BE2C (cell line): ENCODE measurements around the gene TPI1.

Source experiments
- DNase-seq: peaks from one replicate; pipeline ENCODE4 v3.0.0-alpha.2; 2020
- H3K27me3 ChIP-seq: fragments of 250-450 bp; sonication (Bioruptor Pico); 2 replicates; pipeline ENCODE4 v1.5.1; 2020; ENCODE audit warnings: mild to moderate bottlenecking
- H3K36me3 ChIP-seq: fragments of 250-450 bp; sonication (Bioruptor Pico); 2 replicates; pipeline ENCODE4 v1.5.1; 2020; ENCODE audit warnings: mild to moderate bottlenecking
- H3K4me1 ChIP-seq: fragments of 250-450 bp; sonication (Bioruptor Pico); 2 replicates; pipeline ENCODE4 v1.5.1; 2020
- H3K4me3 ChIP-seq: 2 replicates; pipeline ENCODE4 v1.5.1; 2011; ENCODE audit warnings: low read depth, low read length
- H3K9me3 ChIP-seq: fragments of 250-450 bp; sonication (Bioruptor Pico); 2 replicates; pipeline ENCODE4 v1.5.1; 2020
- TF ChIP-seq, protein P1 (sequence below): IDR thresholded peaks from 2 replicates; pipeline ENCODE4 v1.5.1; 2012; ENCODE audit warnings: mild to moderate bottlenecking, low read depth, low read length

TPI1 gene

DNA sequence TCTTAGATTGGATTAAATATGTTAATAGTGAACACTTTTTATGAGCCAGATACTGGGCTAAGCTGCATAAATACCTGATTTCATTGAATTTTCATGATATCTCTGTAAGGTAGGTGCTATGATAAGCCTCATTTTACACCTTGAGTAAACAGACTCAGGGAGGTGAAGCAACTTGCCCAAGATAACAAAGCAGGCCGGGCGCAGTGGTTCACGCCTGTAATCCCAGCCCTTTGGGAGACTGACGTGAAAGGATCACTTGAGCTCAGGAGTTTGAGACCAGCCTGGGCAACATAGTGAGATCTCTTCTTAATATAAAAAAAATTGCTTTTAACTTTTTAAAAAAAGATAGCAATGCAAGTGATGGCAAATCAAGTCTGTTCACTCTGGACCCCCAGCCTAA, 25.3 kb upstream of the TPI1 start:
- Histone ChIP-seq H3K27me3 (no peaks in the 10 kb centered on the region), H3K4me3 (no peak overlapping the region), H3K9me3 (no peaks in the 10 kb centered on the region), H3K36me3 (peaks cover 86% of the 10 kb centered on the region), H3K4me1 (no peaks in the 10 kb centered on the region)
- no peak for DNase-seq
- TF ChIP-seq, protein P1, sequence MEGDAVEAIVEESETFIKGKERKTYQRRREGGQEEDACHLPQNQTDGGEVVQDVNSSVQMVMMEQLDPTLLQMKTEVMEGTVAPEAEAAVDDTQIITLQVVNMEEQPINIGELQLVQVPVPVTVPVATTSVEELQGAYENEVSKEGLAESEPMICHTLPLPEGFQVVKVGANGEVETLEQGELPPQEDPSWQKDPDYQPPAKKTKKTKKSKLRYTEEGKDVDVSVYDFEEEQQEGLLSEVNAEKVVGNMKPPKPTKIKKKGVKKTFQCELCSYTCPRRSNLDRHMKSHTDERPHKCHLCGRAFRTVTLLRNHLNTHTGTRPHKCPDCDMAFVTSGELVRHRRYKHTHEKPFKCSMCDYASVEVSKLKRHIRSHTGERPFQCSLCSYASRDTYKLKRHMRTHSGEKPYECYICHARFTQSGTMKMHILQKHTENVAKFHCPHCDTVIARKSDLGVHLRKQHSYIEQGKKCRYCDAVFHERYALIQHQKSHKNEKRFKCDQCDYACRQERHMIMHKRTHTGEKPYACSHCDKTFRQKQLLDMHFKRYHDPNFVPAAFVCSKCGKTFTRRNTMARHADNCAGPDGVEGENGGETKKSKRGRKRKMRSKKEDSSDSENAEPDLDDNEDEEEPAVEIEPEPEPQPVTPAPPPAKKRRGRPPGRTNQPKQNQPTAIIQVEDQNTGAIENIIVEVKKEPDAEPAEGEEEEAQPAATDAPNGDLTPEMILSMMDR = no peak

DNA sequence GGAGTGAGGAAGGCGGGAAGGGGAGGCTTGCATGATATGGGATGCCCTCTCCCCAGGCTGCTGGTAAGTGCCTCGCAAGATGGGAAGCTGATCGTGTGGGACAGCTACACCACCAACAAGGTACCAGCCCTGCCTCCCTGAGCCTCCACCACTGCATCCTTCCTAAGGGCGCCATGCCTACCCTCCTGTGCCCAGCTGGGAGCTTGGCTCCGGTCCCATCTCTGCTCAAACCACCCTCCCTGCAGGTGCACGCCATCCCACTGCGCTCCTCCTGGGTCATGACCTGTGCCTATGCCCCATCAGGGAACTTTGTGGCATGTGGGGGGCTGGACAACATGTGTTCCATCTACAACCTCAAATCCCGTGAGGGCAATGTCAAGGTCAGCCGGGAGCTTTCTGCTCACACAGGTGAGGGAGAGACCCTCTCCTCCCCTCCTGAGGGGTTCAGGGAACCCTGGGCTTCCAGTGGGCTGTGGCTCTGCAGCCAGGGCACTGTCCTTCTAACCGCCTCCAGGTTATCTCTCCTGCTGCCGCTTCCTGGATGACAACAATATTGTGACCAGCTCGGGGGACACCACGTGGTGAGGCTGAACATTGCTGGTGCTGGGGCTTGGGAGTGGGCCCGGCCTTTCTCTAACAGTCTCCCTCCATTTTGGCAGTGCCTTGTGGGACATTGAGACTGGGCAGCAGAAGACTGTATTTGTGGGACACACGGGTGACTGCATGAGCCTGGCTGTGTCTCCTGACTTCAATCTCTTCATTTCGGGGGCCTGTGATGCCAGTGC, 24.0 kb upstream of the TPI1 start:
- no peaks in the 10 kb centered on the region for H3K9me3 ChIP-seq
- TF ChIP-seq, protein P1 = 0 out of 2 replicates have a peak, but pooled peaks have one; percentile 6
- H3K4me3 ChIP-seq = no peak overlapping the region
- peaks cover 83% of the 10 kb centered on the region for H3K36me3 ChIP-seq
- no peaks in the 10 kb centered on the region for H3K27me3 ChIP-seq
- DNase-seq = no peak
- no peaks in the 10 kb centered on the region for H3K4me1 ChIP-seq

DNA sequence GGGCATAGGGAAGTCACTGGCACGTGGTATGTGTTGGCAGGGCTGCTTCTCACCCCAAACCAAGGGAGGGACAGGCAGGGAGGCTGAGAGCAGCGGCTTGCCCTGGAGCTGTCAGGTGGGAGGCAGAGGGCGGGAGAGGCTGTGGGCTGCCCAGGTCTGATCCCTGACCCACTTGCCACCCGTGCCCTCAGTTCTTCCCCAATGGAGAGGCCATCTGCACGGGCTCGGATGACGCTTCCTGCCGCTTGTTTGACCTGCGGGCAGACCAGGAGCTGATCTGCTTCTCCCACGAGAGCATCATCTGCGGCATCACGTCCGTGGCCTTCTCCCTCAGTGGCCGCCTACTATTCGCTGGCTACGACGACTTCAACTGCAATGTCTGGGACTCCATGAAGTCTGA, 21.9 kb upstream of the TPI1 start:
- Histone ChIP-seq H3K4me1 (no peaks in the 10 kb centered on the region), H3K9me3 (no peaks in the 10 kb centered on the region), H3K27me3 (no peaks in the 10 kb centered on the region), H3K4me3 (no peak overlapping the region), H3K36me3 (peaks cover 85% of the 10 kb centered on the region)
- no peak for DNase-seq
- TF ChIP-seq, protein P1 = no peak

DNA sequence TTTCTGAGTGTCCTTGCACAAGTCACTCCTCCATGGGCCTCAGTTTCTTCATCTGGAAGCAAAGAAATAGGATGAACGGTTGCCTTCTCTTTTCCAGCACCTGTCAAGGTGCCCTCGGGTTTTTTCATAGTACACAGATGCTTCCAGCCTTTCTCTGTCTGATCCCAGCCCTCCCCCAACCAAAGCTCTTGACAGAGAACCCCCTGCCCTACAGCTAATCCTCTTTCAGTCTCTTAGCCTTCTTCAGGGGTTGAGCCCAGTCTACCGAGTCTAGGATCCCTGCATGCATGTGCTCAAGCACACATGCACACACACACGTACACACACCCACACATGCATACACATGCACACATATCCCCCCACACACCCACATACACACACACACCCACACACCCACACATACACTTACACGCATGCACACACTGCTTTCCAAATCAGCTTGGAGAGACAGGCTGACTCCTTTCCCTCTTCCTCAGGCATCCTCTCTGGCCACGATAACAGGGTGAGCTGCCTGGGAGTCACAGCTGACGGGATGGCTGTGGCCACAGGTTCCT, 20.9 kb upstream of the TPI1 start:
- Histone ChIP-seq H3K9me3 (no peaks in the 10 kb centered on the region), H3K27me3 (no peaks in the 10 kb centered on the region), H3K4me3 (no peak overlapping the region), H3K36me3 (peaks cover 79% of the 10 kb centered on the region), H3K4me1 (no peaks in the 10 kb centered on the region)
- TF ChIP-seq, protein P1 = no peak
- no peak for DNase-seq

DNA sequence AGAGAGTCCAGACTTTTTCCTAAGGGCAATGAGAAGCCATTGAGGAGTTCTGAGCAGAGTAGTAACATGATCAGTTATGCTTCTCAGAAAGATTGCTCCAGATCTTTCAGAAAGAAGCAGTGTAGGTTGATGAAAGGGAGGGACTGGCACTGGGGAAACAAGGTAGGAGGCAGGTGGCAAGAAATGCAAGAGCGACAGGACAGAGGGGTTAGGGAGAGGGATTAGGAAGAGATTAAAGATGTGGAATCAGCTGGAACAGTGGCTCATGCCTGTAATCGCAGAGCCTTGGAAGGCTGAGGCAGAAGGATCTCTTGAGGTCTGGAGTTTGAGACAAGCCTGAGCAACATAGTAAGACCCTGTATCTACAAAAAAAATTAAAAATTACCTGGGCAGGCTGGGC, 19.7 kb upstream of the TPI1 start:
- TF ChIP-seq, protein P1 = no peak
- DNase-seq = no peak
- Histone ChIP-seq H3K4me3 (no peak overlapping the region), H3K36me3 (peaks cover 66% of the 10 kb centered on the region), H3K27me3 (no peaks in the 10 kb centered on the region), H3K9me3 (no peaks in the 10 kb centered on the region), H3K4me1 (no peaks in the 10 kb centered on the region)

DNA sequence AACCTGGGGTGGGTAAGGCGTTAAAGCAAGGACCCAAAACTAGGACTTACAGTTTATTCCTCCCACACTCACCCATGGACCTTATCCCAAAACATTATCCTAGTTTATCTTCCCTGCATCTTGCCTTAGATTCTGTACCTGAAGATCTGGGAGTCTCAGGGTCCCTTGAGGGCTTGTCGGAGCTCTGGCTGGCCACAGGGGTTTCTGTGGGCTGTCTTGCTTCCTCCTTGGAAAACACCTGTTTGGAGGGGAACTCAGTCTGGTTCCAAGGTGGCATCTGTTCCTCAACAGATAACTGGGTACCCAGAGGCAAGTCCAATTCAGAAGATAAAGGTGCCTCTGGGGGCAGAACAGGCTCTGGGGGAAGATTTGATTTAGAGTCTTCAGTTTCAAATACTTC, 17.9 kb upstream of the TPI1 start:
- H3K4me1 ChIP-seq = no peaks in the 10 kb centered on the region; the same call in 1 of the 2 replicates
- no peaks in the 10 kb centered on the region for H3K9me3 ChIP-seq
- peaks cover 56% of the 10 kb centered on the region for H3K36me3 ChIP-seq
- H3K4me3 ChIP-seq = peak overlapping the region; percentile 70; the same call in 1 of the 2 replicates
- DNase-seq = no peak
- no peaks in the 10 kb centered on the region for H3K27me3 ChIP-seq
- TF ChIP-seq, protein P1 = no peak
